Measurements from ENCODE around the gene EGFL7.
"Not testable (repeated sequence)": the region's sequence is repeated elsewhere in the genome, so short reads cannot be mapped to it uniquely, and the experiment has no call there.

The EGFL7 gene

GRCh38 chr9:136625101-136626065 is 37.3 kb upstream of the EGFL7 start:
- no peak for DNase-seq

- DNase-seq = no peak
Observed at GRCh38 chr9:136626066-136626725, 36.5 kb upstream of the EGFL7 start.

GRCh38 chr9:136626740-136627642 is 35.7 kb upstream of the EGFL7 start:
- DNase-seq = no peak

- no peak for DNase-seq
Observed at GRCh38 chr9:136627703-136628102, 35.0 kb upstream of the EGFL7 start.

GRCh38 chr9:136628268-136628667 is 34.4 kb upstream of the EGFL7 start:
- DNase-seq = no peak

GRCh38 chr9:136629001-136629878 is 33.5 kb upstream of the EGFL7 start:
- no peak for DNase-seq

GRCh38 chr9:136629879-136630661 is 32.6 kb upstream of the EGFL7 start:
- DNase-seq = no peak

GRCh38 chr9:136630662-136630992 is 32.1 kb upstream of the EGFL7 start:
- DNase-seq = no peak

GRCh38 chr9:136631038-136632000 is 31.4 kb upstream of the EGFL7 start:
- DNase-seq = no peak

- DNase-seq = not testable (repeated sequence)
Observed at GRCh38 chr9:136632072-136632471, 30.6 kb upstream of the EGFL7 start.

GRCh38 chr9:136632491-136633106 is 30.1 kb upstream of the EGFL7 start:
- DNase-seq = not testable (repeated sequence)

- DNase-seq = no peak
Observed at GRCh38 chr9:136634904-136635303, 27.8 kb upstream of the EGFL7 start.

GRCh38 chr9:136640171-136641111 is 22.3 kb upstream of the EGFL7 start:
- no peak for DNase-seq

GRCh38 chr9:136642439-136642921 is 20.2 kb upstream of the EGFL7 start:
- no peak for DNase-seq

- no peak for DNase-seq
Observed at GRCh38 chr9:136643596-136644342, 18.9 kb upstream of the EGFL7 start.

- DNase-seq = peak; percentile 41
Observed at GRCh38 chr9:136644343-136644592, 18.4 kb upstream of the EGFL7 start.

- no peak for DNase-seq
Observed at GRCh38 chr9:136644593-136645351, 17.9 kb upstream of the EGFL7 start.

Measured in DMS 273 treated with DMSO at 0.1 percent for 48 hours (cell line).